Measurements from ENCODE around the gene CD8B.

CD8B gene

DNA sequence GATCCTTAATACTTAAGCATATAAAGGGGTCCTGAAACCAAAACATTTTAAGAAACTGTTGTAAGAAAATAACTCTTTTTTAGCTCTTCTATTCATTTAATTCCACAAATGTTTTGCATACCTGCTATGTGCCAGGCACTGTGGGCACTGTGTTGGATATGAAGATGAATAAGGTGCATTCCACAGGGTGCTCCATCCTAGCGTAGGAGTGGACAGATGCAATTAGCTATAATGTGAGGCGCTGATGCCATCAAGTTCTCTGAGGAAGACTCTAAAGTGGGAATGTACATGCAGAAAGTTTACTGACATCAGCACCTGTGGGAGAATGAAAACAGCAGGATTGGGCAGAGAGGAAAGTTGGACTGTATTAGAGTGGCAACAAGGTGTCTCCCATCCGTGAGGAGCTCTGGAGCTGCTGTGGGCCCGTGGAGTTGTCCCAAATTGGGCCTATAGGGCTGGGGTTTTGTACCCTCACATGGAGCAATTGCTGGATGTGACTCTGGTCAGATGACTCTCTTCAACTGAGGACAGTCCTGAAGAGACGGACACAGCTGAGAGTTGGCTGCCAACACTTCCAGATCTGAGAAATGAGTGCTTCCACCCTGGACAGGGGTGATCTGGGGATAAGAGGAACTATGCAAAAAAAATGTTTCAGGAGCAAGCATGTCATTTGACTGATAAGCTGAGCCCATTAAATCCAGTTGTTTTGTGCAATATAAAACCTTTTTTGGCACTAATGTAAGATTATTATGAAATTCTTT lies 93.3 kb downstream of the CD8B start:
- DNase-seq = no peak

All from activated gamma-delta T cell treated with Interleukin-2 at 50 U/mL for 16 hours (primary cell).